Measurements from ENCODE around the gene TNS3.
"Not testable (repeated sequence)": the region's sequence is repeated elsewhere in the genome, so short reads cannot be mapped to it uniquely, and the experiment has no call there.

TNS3 gene

GRCh38 chr7:47559306-47560220 is 22.3 kb downstream of the TNS3 start:
- DNase-seq (ENCODE audit: low read depth): no peak

GRCh38 chr7:47557694-47558670 is 23.9 kb downstream of the TNS3 start:
- no peak for DNase-seq (ENCODE audit: low read depth)

- no peak for DNase-seq (ENCODE audit: low read depth)
Observed at GRCh38 chr7:47557317-47557693, 24.6 kb downstream of the TNS3 start.

- no peak for DNase-seq (ENCODE audit: low read depth)
Observed at GRCh38 chr7:47556511-47557180, 25.3 kb downstream of the TNS3 start.

GRCh38 chr7:47553309-47553708 is 28.6 kb downstream of the TNS3 start:
- DNase-seq (ENCODE audit: low read depth): no peak

- DNase-seq (ENCODE audit: low read depth): no peak
Observed at GRCh38 chr7:47552621-47553020, 29.3 kb downstream of the TNS3 start.

GRCh38 chr7:47551668-47552440 is 30.1 kb downstream of the TNS3 start:
- no peak for DNase-seq (ENCODE audit: low read depth)

- no peak for DNase-seq (ENCODE audit: low read depth)
Observed at GRCh38 chr7:47550788-47551470, 31.0 kb downstream of the TNS3 start.

GRCh38 chr7:47549916-47550315 is 32.0 kb downstream of the TNS3 start:
- no peak for DNase-seq (ENCODE audit: low read depth)

GRCh38 chr7:47549397-47549796 is 32.5 kb downstream of the TNS3 start:
- DNase-seq (ENCODE audit: low read depth): no peak

GRCh38 chr7:47548546-47548945 is 33.4 kb downstream of the TNS3 start:
- DNase-seq (ENCODE audit: low read depth): no peak

- no peak for DNase-seq (ENCODE audit: low read depth)
Observed at GRCh38 chr7:47546733-47547494, 35.0 kb downstream of the TNS3 start.

- DNase-seq (ENCODE audit: low read depth): no peak
Observed at GRCh38 chr7:47546171-47546570, 35.7 kb downstream of the TNS3 start.

GRCh38 chr7:47544416-47544815 is 37.5 kb downstream of the TNS3 start:
- no peak for DNase-seq (ENCODE audit: low read depth)

- no peak for DNase-seq (ENCODE audit: low read depth)
Observed at GRCh38 chr7:47543714-47544113, 38.2 kb downstream of the TNS3 start.

- no peak for DNase-seq (ENCODE audit: low read depth)
Observed at GRCh38 chr7:47543056-47543455, 38.9 kb downstream of the TNS3 start.

GRCh38 chr7:47542051-47542450 is 39.9 kb downstream of the TNS3 start:
- DNase-seq (ENCODE audit: low read depth): no peak

- not testable (repeated sequence) for DNase-seq (ENCODE audit: low read depth)
Observed at GRCh38 chr7:47541485-47541884, 40.4 kb downstream of the TNS3 start.

- DNase-seq (ENCODE audit: low read depth): no peak
Observed at GRCh38 chr7:47540387-47541350, 41.2 kb downstream of the TNS3 start.
